Measurements from ENCODE around the gene GNLY.
A peak's percentile ranks its signal among the peaks of the same experiment; 100 is the strongest.

Gene GNLY

DNA sequence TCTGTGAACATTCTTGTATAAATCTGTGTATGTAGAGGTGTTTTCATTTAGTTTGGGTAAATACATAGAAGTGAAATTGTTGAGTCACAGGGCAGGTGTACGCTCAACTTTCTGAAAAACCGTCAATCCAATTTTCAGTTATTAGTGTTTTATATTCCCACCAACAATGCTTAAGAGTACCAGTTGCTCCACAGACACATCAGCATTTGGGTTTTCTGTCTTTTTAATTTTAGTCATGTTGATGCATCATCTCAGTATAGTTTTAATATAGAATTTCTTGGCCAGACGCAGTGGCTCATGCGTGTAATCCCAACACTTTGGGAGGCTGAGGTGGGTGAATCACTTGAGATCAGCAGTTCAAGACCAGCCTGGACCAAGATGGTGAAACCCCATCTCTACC lies 3.2 kb upstream of the GNLY start:
- DNase-seq, result no peak

DNA sequence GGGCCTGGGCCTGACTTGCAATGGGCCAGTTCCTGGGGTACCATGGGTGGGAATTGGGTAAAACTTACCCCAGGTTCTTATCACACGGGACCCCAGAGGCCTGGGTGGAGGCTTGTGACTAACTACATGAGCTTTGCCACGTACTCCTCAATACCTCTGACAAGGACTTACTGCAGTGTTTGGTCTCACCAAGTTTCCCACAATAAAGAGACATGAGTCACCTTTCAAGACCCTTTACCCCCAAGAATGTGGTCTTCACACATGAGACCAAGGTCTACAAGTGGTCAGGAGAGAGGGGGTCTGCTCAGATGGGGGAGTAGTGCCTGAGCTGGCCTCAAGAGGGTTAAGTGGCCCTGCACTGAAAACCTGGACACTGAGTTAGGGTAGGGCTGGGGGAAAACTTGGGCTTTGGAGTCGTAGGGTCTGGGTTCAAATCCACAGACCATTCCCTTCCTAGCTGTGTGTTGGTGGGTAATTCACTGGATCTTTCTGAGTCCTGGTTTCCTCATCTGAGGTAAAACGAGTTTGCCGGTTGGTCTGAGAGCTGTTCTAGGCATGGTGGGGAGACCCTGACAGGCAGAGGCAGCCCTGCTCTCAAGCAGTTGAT lies 2.0 kb upstream of the GNLY start:
- DNase-seq, result no peak

DNA sequence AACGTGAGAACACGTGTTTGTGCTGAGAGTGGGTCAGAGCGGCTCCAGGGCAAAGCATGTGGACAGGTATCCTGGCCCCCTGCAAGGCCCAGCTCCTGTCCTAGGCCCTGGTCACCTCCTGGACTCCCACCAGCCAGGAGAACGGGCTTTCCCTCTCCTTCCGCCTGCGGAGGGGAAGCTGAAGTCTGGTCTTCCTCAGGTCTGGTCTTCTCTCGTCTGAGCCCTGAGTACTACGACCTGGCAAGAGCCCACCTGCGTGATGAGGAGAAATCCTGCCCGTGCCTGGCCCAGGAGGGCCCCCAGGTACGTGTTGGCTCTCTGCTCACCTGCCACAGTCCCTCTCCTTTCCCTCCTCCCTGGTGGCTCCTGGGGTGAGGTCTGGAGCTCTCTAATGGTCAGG lies 963 bp downstream of the GNLY start:
- no peak for DNase-seq

DNA sequence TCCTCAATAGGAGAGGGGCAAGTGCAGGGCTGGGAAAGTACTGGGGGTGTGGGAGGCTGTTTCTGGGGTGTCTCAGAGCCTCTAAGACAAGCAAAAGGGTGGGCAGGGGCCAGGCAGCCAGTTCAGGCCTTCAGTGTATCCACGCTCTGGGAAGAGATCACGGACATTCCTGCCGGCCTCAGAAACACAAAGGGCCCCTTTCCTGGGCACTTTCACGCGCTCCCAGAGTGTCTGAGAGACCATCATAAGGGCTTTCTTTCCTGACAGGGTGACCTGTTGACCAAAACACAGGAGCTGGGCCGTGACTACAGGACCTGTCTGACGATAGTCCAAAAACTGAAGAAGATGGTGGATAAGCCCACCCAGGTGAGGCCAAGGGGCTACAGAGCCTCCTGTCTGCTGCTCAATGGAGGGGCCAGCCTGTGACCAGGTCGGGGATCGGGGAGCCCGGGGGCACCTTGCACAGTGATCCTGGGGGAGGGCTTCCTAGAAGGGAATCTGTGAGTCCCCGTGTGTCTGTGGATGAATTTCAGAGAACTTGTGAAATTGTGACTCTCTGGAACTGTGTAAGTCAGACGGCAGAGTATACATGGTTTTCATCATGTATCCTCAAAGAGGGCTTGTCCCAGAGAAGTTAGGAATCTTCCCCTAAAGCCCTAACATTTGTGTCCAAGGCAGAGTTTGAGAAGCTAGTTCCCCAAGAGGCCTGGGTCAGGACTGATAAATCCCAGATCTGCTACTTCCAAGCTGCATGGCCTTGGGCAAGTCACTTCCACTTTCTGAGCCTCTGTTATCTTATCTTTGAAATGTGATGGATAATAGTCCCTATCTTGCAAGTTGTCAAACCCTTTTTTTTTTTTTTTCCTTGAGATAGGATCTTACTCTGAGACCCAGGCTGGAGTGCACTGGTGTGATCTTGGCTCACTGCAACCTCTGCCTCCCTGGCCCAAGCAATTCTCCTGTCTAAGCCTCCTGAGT lies 1.8 kb downstream of the GNLY start:
- DNase-seq, result no peak

DNA sequence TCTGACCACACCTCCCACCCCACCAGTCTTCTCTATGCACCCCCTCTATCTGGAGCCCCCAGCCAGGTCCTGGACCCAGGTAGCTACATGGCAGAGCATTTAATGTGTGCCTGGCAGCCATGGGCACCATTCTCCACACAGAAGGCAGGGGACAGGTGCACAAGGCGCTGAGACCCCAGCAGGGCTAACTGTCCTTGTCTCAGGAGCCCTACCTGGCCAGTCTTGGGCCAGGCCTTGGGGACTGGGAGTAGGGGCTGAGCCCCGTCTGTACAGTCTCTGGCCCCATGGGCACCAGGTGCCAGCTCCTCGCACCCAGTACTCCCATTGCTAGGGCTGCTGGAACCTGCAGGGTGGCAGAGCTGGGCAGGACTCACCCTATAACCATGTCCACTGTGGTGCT lies 2.9 kb downstream of the GNLY start:
- DNase-seq, result no peak

DNA sequence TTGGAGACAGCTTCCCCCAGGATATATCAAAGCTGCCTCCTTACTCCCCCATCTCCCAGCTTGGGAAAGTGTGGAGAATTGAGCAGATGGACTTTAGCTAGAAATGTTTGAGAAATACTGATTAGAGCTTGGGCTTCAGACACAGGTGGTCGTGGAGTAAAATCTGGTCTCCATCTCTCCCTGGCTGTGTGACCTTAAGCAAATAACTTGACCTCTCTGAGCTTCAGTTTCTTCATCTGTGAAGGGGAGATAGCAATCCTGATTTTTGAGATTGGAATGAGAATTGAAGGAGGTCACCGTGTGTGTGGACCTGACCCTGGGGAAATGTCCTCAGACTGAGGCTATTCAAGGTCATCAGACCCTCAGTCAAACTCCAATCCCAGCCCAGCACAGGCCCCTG lies 3.6 kb downstream of the GNLY start:
- DNase-seq, result no peak

DNA sequence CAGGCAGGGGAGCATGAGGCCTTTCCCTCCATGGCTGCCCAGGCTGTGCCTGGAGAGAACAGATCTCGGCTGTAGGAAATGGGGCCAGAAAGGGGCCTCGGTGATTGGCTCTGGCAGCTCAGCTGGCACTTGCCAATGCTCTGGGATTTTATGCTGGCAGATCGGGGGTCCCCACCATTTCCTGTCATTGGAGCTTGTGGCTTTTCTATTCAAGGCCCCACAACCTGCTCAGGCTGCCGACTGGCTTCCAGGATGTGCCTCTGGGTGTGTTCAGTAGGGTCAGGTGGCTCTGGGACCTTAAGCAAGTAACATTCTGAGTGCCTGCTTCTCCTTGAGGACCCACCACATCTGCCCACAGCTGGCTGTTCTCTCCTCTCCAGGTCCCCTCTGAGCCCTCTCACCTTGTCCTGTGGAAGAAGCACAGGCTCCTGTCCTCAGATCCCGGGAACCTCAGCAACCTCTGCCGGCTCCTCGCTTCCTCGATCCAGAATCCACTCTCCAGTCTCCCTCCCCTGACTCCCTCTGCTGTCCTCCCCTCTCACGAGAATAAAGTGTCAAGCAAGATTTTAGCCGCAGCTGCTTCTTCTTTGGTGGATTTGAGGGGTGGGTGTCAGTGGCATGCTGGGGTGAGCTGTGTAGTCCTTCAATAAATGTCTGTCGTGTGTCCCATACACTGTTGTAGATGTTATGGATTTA lies 4.2 kb downstream of the GNLY start:
- DNase-seq, result no peak

DNA sequence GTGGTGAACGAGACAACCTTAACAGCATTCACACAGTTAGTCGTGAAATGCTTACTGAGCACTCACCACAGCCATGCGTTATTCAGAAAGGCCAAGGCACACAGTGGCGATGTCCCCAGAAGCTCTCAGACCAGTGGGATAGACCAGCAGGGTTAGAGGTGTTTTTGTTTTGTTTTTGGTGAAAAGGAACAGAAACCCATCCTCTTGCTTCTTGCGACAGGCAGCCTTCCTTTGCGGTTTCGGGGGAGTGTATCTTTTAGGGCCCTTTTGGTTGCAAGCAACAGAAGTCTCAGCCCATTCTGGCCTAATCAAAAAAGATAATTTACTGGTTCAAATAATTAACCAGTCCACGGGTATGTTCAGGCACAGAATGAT lies 4.7 kb downstream of the GNLY start:
- no peak for DNase-seq

DNA sequence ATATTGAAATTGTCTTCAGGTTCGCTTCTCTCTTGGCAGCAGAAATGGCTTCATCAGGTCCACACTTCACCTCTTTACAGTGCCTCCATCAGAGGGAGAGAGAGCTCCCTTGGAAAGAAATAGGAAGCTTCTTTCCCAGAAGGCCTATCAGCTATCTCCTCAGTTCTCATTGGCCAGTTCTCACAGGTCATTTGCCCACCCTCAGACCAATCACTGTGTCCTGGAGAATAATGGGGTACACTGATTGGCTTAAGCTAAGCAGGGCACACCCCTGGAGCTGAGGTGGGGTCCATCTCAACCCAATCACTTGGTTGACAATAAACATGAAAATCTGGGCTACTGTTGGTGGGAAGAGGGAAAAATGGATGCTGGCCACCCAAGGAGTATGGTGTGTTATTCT lies 5.2 kb downstream of the GNLY start:
- DNase-seq, result no peak

DNA sequence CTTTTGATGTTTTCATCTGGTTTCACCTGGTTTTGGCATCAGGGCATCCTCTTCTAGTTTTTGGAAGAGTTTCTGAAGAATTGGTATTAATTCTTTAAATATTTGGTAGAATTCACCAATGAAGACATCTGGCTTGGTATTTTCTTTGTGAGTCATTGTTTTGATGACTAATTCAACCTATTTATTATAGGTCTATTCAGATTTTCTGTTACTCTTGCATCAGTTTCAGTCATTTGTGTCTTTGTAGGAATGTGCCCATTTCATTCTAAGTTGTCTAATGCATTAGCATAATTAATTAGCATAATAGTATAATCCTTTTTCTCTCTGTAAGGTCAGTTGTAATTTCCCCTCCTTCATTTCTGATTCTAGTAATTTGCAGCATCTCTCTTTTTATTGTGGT lies 8.0 kb downstream of the GNLY start:
- no peak for DNase-seq

DNA sequence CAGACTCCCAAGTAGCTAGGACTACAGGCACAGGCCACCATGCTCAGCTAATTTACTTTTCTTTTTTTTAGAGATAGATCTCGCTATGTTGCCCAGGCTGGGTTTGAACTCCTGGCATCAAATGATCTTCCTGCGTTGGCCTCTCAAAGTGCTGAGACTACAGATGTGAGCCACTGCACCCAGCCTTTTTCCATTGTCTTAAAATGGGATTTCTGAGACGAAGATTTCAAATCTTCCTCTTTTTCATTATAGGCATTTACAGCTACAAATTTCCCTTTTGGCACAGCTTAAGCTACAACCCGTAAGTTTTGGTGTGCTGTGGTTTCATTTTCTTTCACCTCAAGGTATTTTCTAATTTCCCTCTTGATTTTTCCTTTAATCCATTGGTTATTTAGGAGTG lies 8.6 kb downstream of the GNLY start:
- no peak for DNase-seq

DNA sequence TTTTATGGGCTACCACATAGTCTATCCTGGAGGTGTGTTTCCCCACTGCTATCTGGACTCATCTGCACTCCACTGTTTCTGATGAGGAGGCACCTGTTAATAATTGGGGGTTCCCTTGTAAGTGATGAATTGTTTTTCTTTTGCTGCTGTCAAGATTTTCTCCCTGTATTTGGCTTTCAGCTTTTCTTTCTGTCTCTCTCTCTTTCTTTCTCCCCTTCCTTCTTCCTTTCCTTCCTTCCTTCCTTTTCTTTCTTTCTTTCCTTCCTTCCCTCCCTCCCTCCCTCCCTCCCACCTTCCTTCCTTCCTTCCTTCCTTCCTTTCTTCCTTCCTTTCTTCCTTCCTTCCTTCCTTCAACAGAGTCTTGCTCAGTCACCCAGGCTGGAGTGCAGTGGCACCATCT lies 9.2 kb downstream of the GNLY start:
- DNase-seq, result no peak

DNA sequence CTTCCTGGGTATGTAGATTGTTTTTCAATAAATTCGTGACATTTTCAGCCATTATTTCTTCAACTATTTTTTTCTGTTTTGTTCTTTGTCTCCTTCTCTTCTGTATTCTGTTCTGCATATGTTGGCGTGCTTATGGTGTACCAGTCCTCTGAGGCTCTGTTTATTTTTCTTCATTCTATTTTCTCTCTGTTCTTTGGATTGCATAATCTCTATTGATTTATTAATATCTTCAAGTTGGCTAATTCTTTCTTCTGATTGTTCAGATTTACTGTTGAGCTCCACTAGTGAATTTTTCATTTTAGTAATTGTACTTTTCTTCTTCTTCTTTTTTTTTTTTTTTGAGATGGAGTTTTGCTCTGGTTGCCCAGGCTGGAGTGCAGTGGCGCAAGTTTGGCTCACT lies 9.9 kb downstream of the GNLY start:
- no peak for DNase-seq

DNA sequence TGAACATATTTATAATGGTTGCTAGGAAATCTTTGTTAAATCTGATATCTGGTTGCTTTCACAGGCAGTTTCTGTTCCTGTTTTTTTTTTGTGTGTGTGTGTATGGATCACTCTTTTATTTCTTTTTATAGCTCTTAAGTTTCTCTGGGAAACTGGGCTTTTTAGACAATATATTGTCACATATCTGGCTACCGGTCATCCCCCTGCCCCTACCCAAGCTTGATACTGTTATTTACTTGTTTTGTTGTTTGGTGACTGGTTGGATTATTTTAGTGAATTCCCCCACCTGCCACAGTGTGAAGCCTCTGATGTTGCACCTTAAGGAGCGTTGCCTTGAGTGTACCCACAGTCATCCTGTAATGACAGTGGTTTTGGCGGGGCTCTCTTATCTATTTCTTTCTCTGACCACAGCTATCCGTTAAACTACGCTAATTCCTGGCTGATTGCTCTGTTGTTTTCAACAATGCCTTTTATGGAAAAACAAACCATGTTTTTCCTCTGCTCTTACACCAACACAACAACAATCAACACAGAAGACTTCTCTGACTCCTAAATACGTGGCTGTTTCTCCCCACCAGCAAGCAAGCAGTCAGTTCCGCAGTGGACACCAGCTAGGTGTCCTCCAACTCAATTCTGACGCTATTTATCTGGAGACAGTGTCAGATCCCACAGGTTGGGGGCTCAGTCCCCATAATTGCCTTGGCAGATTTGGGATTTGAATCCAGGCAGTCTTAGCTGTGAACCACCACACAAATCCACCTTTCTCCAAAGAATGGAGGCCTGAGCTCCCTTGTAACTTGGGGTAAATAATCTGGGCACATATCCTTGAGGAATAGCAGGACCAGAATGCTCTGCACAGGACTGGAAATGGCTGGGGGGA lies 10.9 kb downstream of the GNLY start:
- DNase-seq, result no peak

DNA sequence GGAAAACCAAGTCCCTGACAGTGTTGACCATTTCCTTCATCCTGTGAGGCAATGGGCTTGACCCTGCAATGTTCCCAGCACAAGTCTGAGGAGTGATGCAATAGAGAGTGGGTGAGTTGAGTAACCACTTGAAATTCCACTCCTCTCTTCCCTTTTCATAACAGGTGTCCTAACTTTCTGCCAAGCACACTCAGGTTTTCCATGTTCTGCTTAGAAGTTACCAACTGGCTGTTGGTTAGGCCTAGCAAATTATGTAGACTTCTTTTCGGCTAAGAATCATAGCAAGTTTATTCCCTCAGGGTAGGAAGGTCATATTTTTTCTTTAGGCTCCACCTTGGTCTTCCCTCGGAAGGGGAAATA lies 11.5 kb downstream of the GNLY start:
- no peak for DNase-seq

DNA sequence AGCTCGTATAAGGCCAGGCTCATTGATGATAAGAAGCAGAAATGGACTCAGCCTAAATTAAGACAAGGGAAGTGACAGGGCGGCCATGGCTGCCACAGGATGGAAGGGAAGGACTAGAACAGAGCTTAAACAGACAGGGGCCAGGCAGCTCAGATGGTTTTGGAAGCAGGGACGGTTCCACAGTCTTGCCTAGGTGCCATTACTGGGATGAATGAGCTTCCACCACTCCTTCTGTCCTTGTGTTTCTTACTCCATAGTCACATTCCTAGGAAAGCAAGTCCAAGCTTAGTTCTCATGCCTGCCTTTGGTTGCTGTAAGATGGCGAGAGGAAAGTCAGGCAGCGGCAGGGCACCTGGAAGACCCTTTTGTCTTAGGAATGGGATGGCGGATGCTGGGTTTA lies 11.9 kb downstream of the GNLY start:
- DNase-seq, result no peak

DNA sequence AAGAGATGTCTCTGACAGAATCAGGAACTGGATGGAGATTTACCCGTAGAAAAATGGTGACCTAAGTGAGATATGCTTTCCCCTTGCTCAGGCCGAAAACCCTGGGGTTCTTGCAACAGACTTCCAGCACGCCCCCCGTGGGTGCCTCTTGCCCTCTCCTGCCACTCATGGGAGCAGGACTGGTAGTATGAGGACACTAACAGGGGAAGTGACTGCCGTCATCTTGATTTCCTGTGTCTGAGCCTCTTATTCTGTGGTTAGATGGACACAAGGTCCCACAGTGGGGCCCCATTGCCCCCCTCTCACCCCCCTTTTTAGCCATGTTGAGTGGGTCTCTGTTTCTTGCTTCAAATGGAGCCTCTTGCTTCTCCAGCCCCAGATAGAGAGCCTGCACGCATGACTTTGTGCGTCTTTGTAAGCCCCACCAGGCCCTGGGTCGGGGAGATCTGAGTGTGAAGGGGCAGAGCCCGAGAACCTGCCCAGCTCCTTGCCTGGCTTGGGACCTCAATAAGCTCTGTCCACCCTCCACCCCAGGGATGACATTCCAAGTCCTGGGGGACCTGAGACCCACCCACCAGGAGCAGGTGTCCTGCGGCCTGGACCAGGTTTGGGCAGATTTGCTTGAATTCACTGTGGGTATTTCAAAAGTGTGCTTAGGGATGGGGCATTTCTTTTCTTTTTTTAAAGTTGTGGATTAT lies 12.6 kb downstream of the GNLY start:
- DNase-seq, result no peak

DNA sequence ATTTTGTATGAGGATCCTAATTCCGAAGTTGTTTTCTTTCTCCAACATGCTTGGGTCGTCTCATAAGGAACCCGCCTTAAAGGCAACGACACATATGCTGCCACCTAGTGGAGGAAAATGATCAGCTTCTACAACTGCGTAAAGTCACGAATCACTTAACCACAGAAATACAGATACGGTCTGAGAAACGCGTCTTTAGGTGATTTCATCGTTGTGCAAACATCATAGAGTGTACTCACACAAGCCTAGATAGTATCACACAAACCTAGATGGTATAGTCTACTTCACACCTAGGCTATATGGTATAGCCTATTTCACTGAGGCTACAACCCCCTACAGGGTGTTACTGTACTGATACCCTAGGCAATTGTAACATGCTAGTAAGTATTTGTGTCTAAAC lies 13.1 kb downstream of the GNLY start:
- DNase-seq, result peak; percentile 71

DNA sequence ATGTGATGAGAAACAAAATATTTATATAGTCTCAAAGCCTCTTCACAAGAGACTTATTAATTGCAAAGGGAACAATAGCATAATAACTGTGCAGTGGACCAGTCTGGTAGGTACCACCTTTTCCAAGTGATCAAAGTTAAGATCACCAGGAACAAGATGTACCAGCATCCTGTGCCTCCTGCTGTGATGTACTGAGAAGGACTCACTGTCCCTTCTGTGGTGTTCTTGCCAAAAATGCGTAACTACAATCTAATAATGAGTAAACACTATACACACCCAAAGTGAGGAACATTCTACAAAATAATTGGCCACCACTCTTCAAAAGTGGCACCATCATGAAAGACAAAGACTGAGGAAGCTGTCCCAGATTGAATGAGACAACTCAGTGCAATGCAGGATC lies 14.5 kb downstream of the GNLY start:
- DNase-seq, result no peak

DNA sequence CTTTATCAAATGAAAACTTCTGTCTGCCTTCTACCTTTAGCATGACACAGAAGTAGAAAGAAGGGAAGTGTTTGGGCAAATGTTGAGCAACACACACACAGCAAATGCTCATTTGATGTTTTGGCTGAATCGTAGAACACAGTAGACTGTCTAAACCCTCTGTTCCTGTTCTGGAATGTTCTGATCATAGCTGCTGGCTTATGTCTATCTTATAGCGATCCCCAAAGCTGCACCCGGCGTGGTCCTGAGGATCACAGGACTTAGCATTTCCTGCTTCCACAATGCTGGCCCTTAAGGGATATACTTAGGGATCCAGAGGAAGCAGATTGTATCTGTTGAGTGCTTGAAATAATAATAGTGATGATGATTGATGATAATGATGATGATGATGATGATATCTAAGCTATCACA lies 15.2 kb downstream of the GNLY start:
- no peak for DNase-seq

DNA sequence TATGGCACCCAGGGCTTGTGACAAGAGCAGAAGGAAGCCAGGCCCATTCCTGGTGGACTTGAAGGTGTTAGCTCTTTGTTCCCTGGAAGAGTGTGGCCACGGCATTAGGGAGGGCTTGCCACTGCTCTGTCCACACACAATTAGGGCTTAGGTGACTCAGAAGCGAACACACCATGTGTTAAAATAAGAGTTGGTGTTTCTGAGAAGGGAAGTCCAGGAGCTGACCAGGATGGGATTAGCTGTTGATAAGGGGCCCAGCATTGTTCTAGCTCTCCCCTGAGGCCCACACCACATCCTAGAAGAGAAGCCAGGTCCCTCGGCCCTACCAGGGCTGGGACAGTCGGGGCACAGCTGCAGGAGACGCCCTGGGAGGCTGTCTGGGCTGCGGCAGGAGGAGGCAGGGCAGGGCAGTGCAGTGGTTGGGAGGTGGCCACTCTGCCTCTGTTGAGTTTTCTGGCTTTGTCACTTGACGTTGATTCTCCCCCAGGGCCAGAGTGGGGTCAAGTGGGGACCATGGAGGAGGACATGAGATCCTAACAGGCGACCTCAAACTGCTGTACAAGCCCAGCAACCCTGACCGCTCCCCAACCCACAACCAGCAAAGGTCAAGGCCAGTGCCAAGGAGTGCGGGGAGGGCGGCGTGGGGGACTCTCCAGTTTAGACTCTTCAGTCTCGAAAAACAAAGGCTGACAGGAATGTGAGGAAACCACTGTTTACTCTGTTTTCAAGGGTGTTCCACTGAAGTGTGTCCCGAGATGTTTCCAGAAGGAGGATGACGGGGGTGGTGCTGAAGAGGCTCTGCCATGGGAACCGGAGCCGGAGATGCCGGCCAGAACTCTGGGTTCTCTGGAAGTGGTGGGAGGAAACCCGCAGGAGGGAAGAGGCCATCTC lies 16.8 kb downstream of the GNLY start:
- DNase-seq, result no peak

All from NCI-H2171 treated with DMSO at 0.1 percent for 48 hours (cell line).